Immature natural killer cell (primary cell): ENCODE measurements around the gene KATNBL1. TPM values are rescaled to one million over a fixed set of nuclear protein-coding genes. Genes with fewer than 3 reads are reported as not detected.
"Not testable (repeated sequence)": the region's sequence is repeated elsewhere in the genome, so short reads cannot be mapped to it uniquely, and the experiment has no call there.

Source experiments
- DNase-seq, 3 donors: peaks; one replicate each; pipeline ENCODE4 v3.0.0; 2022; ENCODE audit warnings: mixed read lengths in 1 of 3
- H3K27ac Mint-ChIP-seq, 6 donors: one replicate each; pipeline ENCODE4 v1.8.0; 2020; ENCODE audit warnings: mixed read lengths in 6 of 6, mild to moderate bottlenecking in 5 of 6, inconsistent platforms in 4 of 6, moderate library complexity in 3 of 6
- H3K27me3 Mint-ChIP-seq, 3 donors: one replicate each; pipeline ENCODE4 v1.8.0; 2020 to 2021; ENCODE audit warnings: low read depth in 3 of 3, mild to moderate bottlenecking in 3 of 3, mixed read lengths in 3 of 3, moderate library complexity in 3 of 3, inconsistent platforms in 1 of 3
- H3K36me3 Mint-ChIP-seq, 3 donors: one replicate each; pipeline ENCODE4 v1.8.0; 2020; ENCODE audit warnings: mixed read lengths in 3 of 3, inconsistent platforms in 2 of 3, mild to moderate bottlenecking in 2 of 3
- H3K4me1 Mint-ChIP-seq, 2 donors: one replicate each; pipeline ENCODE4 v1.8.0; 2020; ENCODE audit warnings: inconsistent platforms in 2 of 2, mild to moderate bottlenecking in 2 of 2, mixed read lengths in 2 of 2, moderate library complexity in 1 of 2
- H3K4me3 Mint-ChIP-seq, 5 donors: one replicate each; pipeline ENCODE4 v1.8.0; 2020; ENCODE audit warnings: mild to moderate bottlenecking in 5 of 5, mixed read lengths in 5 of 5, inconsistent platforms in 3 of 5, moderate library complexity in 3 of 5
- H3K9me3 Mint-ChIP-seq, 6 donors: one replicate each; pipeline ENCODE4 v1.8.0; 2020; ENCODE audit warnings: mild to moderate bottlenecking in 6 of 6, mixed read lengths in 6 of 6, inconsistent platforms in 4 of 6, moderate library complexity in 3 of 6
- polyA plus RNA-seq, 3 donors: library from polyadenylated mRNA; unstranded; fragments of 300-500 nt; fragmentation: Illumina TruSeq; gene quantifications; one replicate each; pipeline ENCODE4 v1.2.3, GENCODE V29; 2021

KATNBL1 gene
- polyA plus RNA-seq, 3 donors from 2014 or later, result 24.7 to 30.5 (median 26.9) TPM

GRCh38 chr15:34122771-34123183 is 87.1 kb downstream of the KATNBL1 start:
- H3K36me3 Mint-ChIP-seq, result peaks cover 0 to 4% (median 0%) of the 10 kb centered on the region in 3 donors
- no peak overlapping the region for H3K27ac Mint-ChIP-seq
- no peak overlapping the region for H3K4me3 Mint-ChIP-seq

GRCh38 chr15:34121786-34122185 is 88.1 kb downstream of the KATNBL1 start:
- not testable (repeated sequence) for DNase-seq, H3K27ac Mint-ChIP-seq, H3K4me1 Mint-ChIP-seq, H3K36me3 Mint-ChIP-seq, H3K4me3 Mint-ChIP-seq, H3K9me3 Mint-ChIP-seq
- peaks cover 6 to 22% (median 9%) of the 10 kb centered on the region in 3 donors for H3K27me3 Mint-ChIP-seq

More at GRCh38 chr15:34122771-34123183, 87.1 kb downstream of the KATNBL1 start:
- no peak for DNase-seq
- Mint-ChIP-seq H3K9me3 (peaks cover 0 to 2% (median 0%) of the 10 kb centered on the region in 6 donors), H3K27me3 (peaks cover 4 to 19% (median 11%) of the 10 kb centered on the region in 3 donors), H3K4me1 (peaks cover 0 to 4% of the 10 kb centered on the region in 2 donors)

- not testable (repeated sequence) for H3K27ac Mint-ChIP-seq, H3K36me3 Mint-ChIP-seq, DNase-seq, H3K4me3 Mint-ChIP-seq, H3K4me1 Mint-ChIP-seq, H3K9me3 Mint-ChIP-seq
- H3K27me3 Mint-ChIP-seq, result peaks cover 6 to 23% (median 9%) of the 10 kb centered on the region in 3 donors
Measured at GRCh38 chr15:34120420-34120819, 89.5 kb downstream of the KATNBL1 start.

- no peaks in the 10 kb centered on the region for H3K4me1 Mint-ChIP-seq
- H3K36me3 Mint-ChIP-seq, result peaks cover 0 to 4% (median 0%) of the 10 kb centered on the region in 3 donors
- H3K9me3 Mint-ChIP-seq, result peaks cover 0 to 2% (median 0%) of the 10 kb centered on the region in 6 donors
- no peak for DNase-seq
- H3K4me3 Mint-ChIP-seq, result no peak overlapping the region
- peaks cover 6 to 26% (median 9%) of the 10 kb centered on the region in 3 donors for H3K27me3 Mint-ChIP-seq
- H3K27ac Mint-ChIP-seq, result no peak overlapping the region
Measured at GRCh38 chr15:34119291-34119690, 90.6 kb downstream of the KATNBL1 start.

GRCh38 chr15:34116620-34117019 is 93.3 kb downstream of the KATNBL1 start:
- H3K36me3 Mint-ChIP-seq, result peaks cover 0 to 4% (median 0%) of the 10 kb centered on the region in 3 donors
- no peaks in the 10 kb centered on the region for H3K4me1 Mint-ChIP-seq
- H3K27me3 Mint-ChIP-seq, result peaks cover 5 to 23% (median 8%) of the 10 kb centered on the region in 3 donors
- H3K9me3 Mint-ChIP-seq, result peaks cover 0 to 2% (median 0%) of the 10 kb centered on the region in 6 donors
- DNase-seq, result no peak
- H3K27ac Mint-ChIP-seq, result no peak overlapping the region
- no peak overlapping the region for H3K4me3 Mint-ChIP-seq

- no peaks in the 10 kb centered on the region for H3K9me3 Mint-ChIP-seq
- H3K27ac Mint-ChIP-seq, result no peak overlapping the region
- no peak overlapping the region for H3K4me3 Mint-ChIP-seq
- H3K36me3 Mint-ChIP-seq, result no peaks in the 10 kb centered on the region
- no peak for DNase-seq
- no peaks in the 10 kb centered on the region for H3K4me1 Mint-ChIP-seq
- H3K27me3 Mint-ChIP-seq, result peaks cover 3 to 17% (median 3%) of the 10 kb centered on the region in 3 donors
Measured at GRCh38 chr15:34114739-34115138, 95.2 kb downstream of the KATNBL1 start.

- no peaks in the 10 kb centered on the region for H3K36me3 Mint-ChIP-seq
- H3K4me3 Mint-ChIP-seq, result no peak overlapping the region
- DNase-seq, result no peak
- no peaks in the 10 kb centered on the region for H3K4me1 Mint-ChIP-seq
- no peaks in the 10 kb centered on the region for H3K9me3 Mint-ChIP-seq
- H3K27me3 Mint-ChIP-seq, result peaks cover 2 to 15% (median 3%) of the 10 kb centered on the region in 3 donors
- H3K27ac Mint-ChIP-seq, result no peak overlapping the region
Measured at GRCh38 chr15:34114215-34114614, 95.7 kb downstream of the KATNBL1 start.

DNA sequence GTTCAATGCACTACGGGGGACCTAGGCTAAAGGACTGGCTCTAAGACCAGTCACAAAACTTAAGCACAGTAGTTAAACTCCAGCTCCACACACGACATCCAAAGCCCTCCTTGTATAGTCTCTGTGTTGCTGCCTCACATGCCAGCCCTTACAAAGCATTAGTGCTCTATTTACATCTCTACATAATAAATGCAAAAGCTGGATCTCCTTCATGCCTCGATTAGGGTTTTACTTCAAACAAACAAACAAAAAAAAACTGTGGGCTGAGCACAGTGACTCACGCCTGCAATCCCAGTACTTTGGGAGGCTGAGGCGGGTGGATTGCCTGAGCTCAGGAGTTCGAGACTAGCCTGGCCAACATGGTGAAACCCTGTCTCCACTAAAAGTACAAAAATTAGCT is 98.4 kb downstream of the KATNBL1 start:
- no peak overlapping the region for H3K4me3 Mint-ChIP-seq
- DNase-seq, result no peak
- peaks cover 0 to under 1% (median 0%) of the 10 kb centered on the region in 3 donors for H3K36me3 Mint-ChIP-seq
- no peaks in the 10 kb centered on the region for H3K4me1 Mint-ChIP-seq
- peaks cover 0 to 8% (median 2%) of the 10 kb centered on the region in 3 donors for H3K27me3 Mint-ChIP-seq
- no peak overlapping the region for H3K27ac Mint-ChIP-seq
- H3K9me3 Mint-ChIP-seq, result no peaks in the 10 kb centered on the region

GRCh38 chr15:34109797-34110663 is 99.9 kb downstream of the KATNBL1 start:
- Mint-ChIP-seq H3K9me3 (no peaks in the 10 kb centered on the region), H3K36me3 (peaks cover 2 to 4% (median 2%) of the 10 kb centered on the region in 3 donors), H3K27ac (peak overlapping the region in 1 of 6 donors; percentile 8), H3K4me3 (no peak overlapping the region), H3K4me1 (peaks cover 0 to under 1% of the 10 kb centered on the region in 2 donors), H3K27me3 (peaks cover 0 to 5% (median 2%) of the 10 kb centered on the region in 3 donors)
- DNase-seq, result peak in 1 of 3 donors; percentile 8

GRCh38 chr15:34107315-34107714 is 102.6 kb downstream of the KATNBL1 start:
- H3K36me3 Mint-ChIP-seq, result peaks cover 5 to 10% (median 8%) of the 10 kb centered on the region in 3 donors
- H3K27me3 Mint-ChIP-seq, result peaks cover 0 to 2% (median 0%) of the 10 kb centered on the region in 3 donors
- no peak overlapping the region for H3K27ac Mint-ChIP-seq
- no peak for DNase-seq
- peaks cover 0 to 7% (median 0%) of the 10 kb centered on the region in 6 donors for H3K9me3 Mint-ChIP-seq
- no peak overlapping the region for H3K4me3 Mint-ChIP-seq
- peaks cover 8 to 14% of the 10 kb centered on the region in 2 donors for H3K4me1 Mint-ChIP-seq

DNA sequence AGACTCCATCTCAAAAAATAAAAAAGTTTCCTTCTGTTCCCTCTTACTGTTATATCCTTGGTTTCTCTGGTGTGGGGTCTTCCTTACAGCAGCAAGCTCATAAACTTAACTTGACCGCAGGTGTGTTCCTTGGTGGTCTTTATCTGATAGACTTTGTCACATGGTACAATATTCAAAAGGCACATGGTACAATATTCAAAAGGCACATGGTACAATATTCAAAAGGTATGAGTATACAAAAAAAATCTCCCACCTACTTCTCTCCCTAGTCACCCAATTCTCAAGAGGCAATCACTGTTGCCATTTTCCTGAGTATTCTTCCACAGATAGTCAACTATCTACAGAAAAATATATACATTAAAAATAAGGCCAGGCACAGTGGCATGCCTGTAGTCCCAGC is 103.5 kb downstream of the KATNBL1 start:
- Mint-ChIP-seq H3K27me3 (peaks cover 4 to 9% (median 6%) of the 10 kb centered on the region in 3 donors), H3K9me3 (peaks cover 0 to 7% (median 0%) of the 10 kb centered on the region in 6 donors), H3K4me1 (peaks cover 16 to 22% of the 10 kb centered on the region in 2 donors), H3K27ac (no peak overlapping the region), H3K4me3 (no peak overlapping the region), H3K36me3 (peaks cover 5 to 12% (median 8%) of the 10 kb centered on the region in 3 donors)
- DNase-seq, result no peak

- peaks cover 4 to 10% (median 9%) of the 10 kb centered on the region in 3 donors for H3K27me3 Mint-ChIP-seq
- peak overlapping the region; percentile 95 to 99 (median 97) for H3K4me3 Mint-ChIP-seq
- peaks cover 5 to 12% (median 8%) of the 10 kb centered on the region in 3 donors for H3K36me3 Mint-ChIP-seq
- peaks cover 0 to 7% (median 0%) of the 10 kb centered on the region in 6 donors for H3K9me3 Mint-ChIP-seq
- DNase-seq, result no peak
- peak overlapping the region; percentile 96 to 99 (median 98) for H3K27ac Mint-ChIP-seq
- H3K4me1 Mint-ChIP-seq, result peaks cover 36 to 56% of the 10 kb centered on the region in 2 donors
Measured at GRCh38 chr15:34102175-34102925, 107.5 kb downstream of the KATNBL1 start.

DNA sequence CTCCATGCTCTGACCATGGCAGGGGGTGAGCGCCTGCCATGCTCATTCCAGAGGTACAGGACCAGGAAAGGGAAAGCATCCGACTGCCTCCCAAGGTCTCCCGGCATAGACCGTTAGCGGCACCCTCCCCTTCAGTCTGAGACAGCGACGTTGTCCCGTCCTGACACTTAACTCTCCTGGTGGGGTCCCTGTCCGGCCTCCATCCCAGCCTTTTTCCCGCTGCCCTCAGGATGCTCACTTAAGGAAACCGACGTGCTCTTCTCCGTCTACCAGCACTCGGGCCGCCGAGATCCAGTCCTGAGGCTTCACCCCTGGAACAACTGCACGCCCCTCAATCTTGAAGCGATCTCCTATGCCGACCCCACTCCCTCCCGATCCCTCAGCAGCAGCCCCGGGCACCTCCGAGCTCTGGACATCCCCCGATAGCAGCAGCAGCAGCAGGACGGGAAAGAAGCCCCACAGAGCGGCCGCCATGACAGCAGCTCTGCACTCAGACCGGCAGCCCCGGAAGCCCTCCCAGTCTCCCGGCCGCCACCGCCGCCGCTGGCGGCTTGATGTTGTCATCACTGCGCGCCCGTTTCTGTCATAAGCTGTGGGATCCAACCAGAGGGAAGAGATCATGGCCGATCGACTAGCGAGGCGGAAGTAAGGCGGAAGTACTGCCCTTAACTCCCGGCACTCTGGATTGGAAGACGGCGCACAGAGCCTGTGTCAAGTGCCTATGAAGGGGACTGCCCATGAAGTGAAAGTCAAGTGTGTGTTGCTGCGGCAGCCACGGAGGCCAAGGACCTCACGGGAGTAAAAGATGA is 108.3 kb downstream of the KATNBL1 start, which contains the start of the genes EMC7 and PGBD4:
TSS of gene EMC7 (minus strand) at position 497 of the 809 bp plus-strand sequence. CDS start at position 474, 23 bp downstream.
TSS of gene PGBD4 (plus strand) at position 718 of the 809 bp plus-strand sequence. CDS start 449 bp downstream, outside the sequence.
- Mint-ChIP-seq H3K4me3 (peak within 1 kb of the TSS; percentile 95 to 99 (median 97)), H3K27ac (peak within 1 kb of the TSS; percentile 96 to 99 (median 98)), H3K9me3 (peaks cover 0 to 7% (median 0%) of the 10 kb centered on the region in 6 donors), H3K4me1 (peaks cover 36 to 59% of the 10 kb centered on the region in 2 donors), H3K27me3 (peaks cover 4 to 10% (median 9%) of the 10 kb centered on the region in 3 donors), H3K36me3 (peaks cover 5 to 12% (median 8%) of the 10 kb centered on the region in 3 donors)
- peak; percentile 98 to 99 (median 98) for DNase-seq
